K562 (cell line): ENCODE results near the gene ZNF276. TPM values are rescaled to one million over a fixed set of nuclear protein-coding genes. Genes with fewer than 3 reads are reported as not detected.

Experiments
- ATAC-seq: fragments of 200-7000 bp; cut with Tn5 transposase; 3 replicates; pipeline ENCODE4 v1.9.1; 2020; ENCODE audit warnings: moderate library complexity
- BruUV-seq: library from RNA; stranded (reverse); fragments of 400-500 nt; replicated peaks from 2 replicates; lab custom pipeline; 2021; lab: Mats Ljungman, UMichigan
- CTCF ChIA-PET: fragments of 300-600 bp; formaldehyde crosslinking; extraction: SDS; loops from one replicate; lab custom pipeline; 2021; ENCODE audit warnings: low intra/inter-chr PET ratio; lab: Yijun Ruan, JAX
- POLR2A ChIA-PET: fragments of 300-600, 350-650 bp; sonication (Branson Sonifier 250); formaldehyde crosslinking; extraction: SDS; loops from one replicate; lab custom pipeline; 2021; ENCODE audit warnings: antibody characterized with exemption, inconsistent platforms; lab: Yijun Ruan, JAX
- DNase-seq, 4 experiments: peaks; one replicate each; pipeline versions ENCODE4 v3.0.0 to v3.0.0-alpha.2; 2011 to 2018; ENCODE audit warnings: low spot score in 3 of 4, mixed read lengths in 3 of 4; ENCODE audit errors: extremely low read depth in 1 of 4
- FAIRE-seq: peaks from 2 replicates; lab custom pipeline; 2011; peaks lifted over from hg19 to GRCh38; lab: Jason Lieb, UNC
- H2AFZ ChIP-seq: 2 replicates; pipeline ENCODE4 v1.6.0; 2011; ENCODE audit warnings: low read depth, low read length, control low read depth, inconsistent platforms
- H3K27ac ChIP-seq: fragments of 200-600 bp; 3 replicates; pipeline ENCODE4 v1.8.0; 2011; ENCODE audit warnings: low read depth, mild to moderate bottlenecking, control low read depth, inconsistent platforms, low read length, moderate library complexity, mixed read lengths; ENCODE audit errors: extremely low read depth
- H3K27me3 ChIP-seq, 2 experiments: fragments of 300-600 bp in 1 of 2; 2 replicates in 1 of 2; 3 replicates in 1 of 2; pipeline versions ENCODE4 v1.6.0 to v1.8.0; 2011; ENCODE audit warnings: inconsistent platforms in 2 of 2, low read length in 2 of 2, mild to moderate bottlenecking in 1 of 2, mixed read lengths in 1 of 2, moderate library complexity in 1 of 2; ENCODE audit not compliant: control insufficient read depth in 2 of 2, insufficient read depth in 2 of 2
- H3K36me3 ChIP-seq: fragments of 300-600 bp; 3 replicates; pipeline ENCODE4 v1.8.0; 2011; ENCODE audit warnings: mild to moderate bottlenecking, low read length, inconsistent platforms; ENCODE audit not compliant: control insufficient read depth, insufficient read depth
- H3K4me1 ChIP-seq, 2 experiments: fragments of 200-600 bp in 1 of 2; replicated peaks in 1 of 2; 2 replicates in 1 of 2; 3 replicates in 1 of 2; pipeline versions ENCODE4 v1.5.1 to v1.8.0; 2011; ENCODE audit warnings: inconsistent platforms in 2 of 2, low read length in 2 of 2, mild to moderate bottlenecking in 1 of 2, mixed read lengths in 1 of 2, moderate library complexity in 1 of 2; ENCODE audit not compliant: control insufficient read depth in 2 of 2, insufficient read depth in 2 of 2
- H3K4me2 ChIP-seq: 2 replicates; pipeline ENCODE4 v1.6.1; 2011; ENCODE audit warnings: low read length, control low read depth, inconsistent platforms, mixed read lengths; ENCODE audit not compliant: insufficient read depth
- H3K4me3 ChIP-seq: fragments of 200-600 bp; sonication (generic), shearing (Covaris generic); 2 replicates; pipeline ENCODE4 v1.5.1; 2016; ENCODE audit warnings: control low read depth, inconsistent platforms
- H3K79me2 ChIP-seq: fragments of 200-600 bp; 3 replicates; pipeline ENCODE4 v1.8.0; 2011; ENCODE audit warnings: low read length, inconsistent platforms; ENCODE audit not compliant: control insufficient read depth, insufficient read depth
- H3K9ac ChIP-seq, 2 experiments: 2 replicates each; pipeline versions ENCODE4 v1.6.0 to v1.6.1; 2011; ENCODE audit warnings: low read depth in 2 of 2, low read length in 2 of 2, control low read depth in 1 of 2, inconsistent platforms in 1 of 2, mild to moderate bottlenecking in 1 of 2, mixed read lengths in 1 of 2; ENCODE audit not compliant: insufficient read depth in 1 of 2
- H3K9me1 ChIP-seq: one replicate; pipeline ENCODE4 v1.6.0; 2011; ENCODE audit warnings: inconsistent platforms, mild to moderate bottlenecking, low read length, moderate library complexity; ENCODE audit not compliant: control insufficient read depth, insufficient read depth
- H3K9me3 ChIP-seq: replicated peaks from 2 replicates; pipeline ENCODE4 v1.5.1; 2011; ENCODE audit warnings: low read depth, low read length, inconsistent platforms; ENCODE audit not compliant: control insufficient read depth, insufficient read depth
- H4K20me1 ChIP-seq: replicated peaks from 2 replicates; pipeline ENCODE4 v1.6.1; 2011; ENCODE audit warnings: low read length, inconsistent platforms, mixed read lengths; ENCODE audit not compliant: control insufficient read depth, insufficient read depth
- AFF4 ChIP-seq: sonication (generic); formaldehyde crosslinking; IDR thresholded peaks from 2 replicates; pipeline ENCODE4 v1.8.0; 2023; ENCODE audit warnings: mild to moderate bottlenecking, missing genetic modification reagents
- EZH2 ChIP-seq: IDR thresholded peaks from 2 replicates; pipeline ENCODE4 v1.6.1; 2012; ENCODE audit warnings: low read depth, mild to moderate bottlenecking, inconsistent platforms, low read length, borderline replicate concordance
- LCOR ChIP-seq: sonication (generic); formaldehyde crosslinking; IDR thresholded peaks from 2 replicates; pipeline ENCODE4 v1.8.0; 2022; ENCODE audit warnings: mild to moderate bottlenecking, missing genetic modification reagents
- PHF20 ChIP-seq: fragments of 450-650 bp; IDR thresholded peaks from 2 replicates; pipeline ENCODE4 v1.6.1; 2018; ENCODE audit not compliant: partially characterized antibody
- PPARD ChIP-seq: fragments of 250-450 bp; sonication (Bioruptor Pico); IDR thresholded peaks from 2 replicates; pipeline ENCODE4 v1.8.0; 2022; ENCODE audit warnings: inconsistent platforms, mild to moderate bottlenecking, moderate library complexity
- RAD51 ChIP-seq: fragments of 450-650 bp; IDR thresholded peaks from 2 replicates; pipeline ENCODE4 v1.7.1; 2016; ENCODE audit warnings: low read depth, mild to moderate bottlenecking, borderline replicate concordance
- SLC30A9 ChIP-seq: fragments of 250-450 bp; sonication (Bioruptor Pico); IDR thresholded peaks from 2 replicates; pipeline ENCODE4 v1.8.0; 2022; ENCODE audit warnings: mild to moderate bottlenecking, moderate library complexity
- ZBTB5 ChIP-seq: fragments of 450-650 bp; IDR thresholded peaks from 2 replicates; pipeline ENCODE4 v1.6.1; 2017; ENCODE audit warnings: antibody characterized with exemption
- ZKSCAN8 ChIP-seq: fragments of 200-800 bp; sonication (Bioruptor generic); IDR thresholded peaks from 2 replicates; pipeline ENCODE4 v1.6.1; 2016; ENCODE audit warnings: missing genetic modification characterization, missing compliant biosample characterization
- ZNF507 ChIP-seq: conservative IDR thresholded peaks from 2 replicates; pipeline ENCODE4 v1.6.1; 2017; ENCODE audit warnings: missing genetic modification characterization, missing compliant biosample characterization
- ZZZ3 ChIP-seq: fragments of 450-650 bp; IDR thresholded peaks from 2 replicates; pipeline ENCODE4 v1.6.1; 2016; ENCODE audit warnings: antibody characterized with exemption, mild to moderate bottlenecking, moderate library complexity
- WGBS: fragments of 100-300 bp; shearing (Covaris generic); methylation state at CpG from one replicate; pipeline ENCODE4 v1.1.6; 2016; ENCODE audit warnings: low coverage, mixed read lengths; ENCODE audit not compliant: insufficient coverage; ENCODE audit errors: missing lambda C conversion rate; 5-methylcytosine and 5-hydroxymethylcytosine counted together
- in situ Hi-C: fragments of 300-500 bp; cut with MboI; formaldehyde crosslinking; loops from 4 replicates; pipeline ENCODE4 v1.15.0; 2018; ENCODE audit warnings: inconsistent platforms, mixed read lengths
- intact Hi-C: fragments of 100-400 bp; cut with micrococcal nuclease; formaldehyde crosslinking; loops from 2 replicates; pipeline ENCODE4 v1.14.2; 2022
- polyA plus RNA-seq, 8 experiments: library from polyadenylated mRNA; depleted of rRNA in 4 of 8; stranded (reverse) in 5 of 8; unstranded in 3 of 8; fragments of >200 nt; fragmentation: Nextera tagmentation in 2 of 8; fragmentation: Illumina TruSeq in 1 of 8; extraction: Ambion mirVana in 2 of 8; extraction: Trizol in 1 of 8; gene quantifications; 2 replicates each; pipeline versions ENCODE4 v1.2.1 to v1.2.3, GENCODE V29; 2011 to 2014; ENCODE audit warnings: inconsistent platforms in 1 of 8, missing spikeins in 1 of 8
- total RNA-seq, 7 experiments: library from RNA; depleted of rRNA in 6 of 7; stranded (reverse); fragments of >200 nt in 6 of 7; fragmentation: Illumina TruSeq in 2 of 7; extraction: Trizol in 2 of 7; gene quantifications; 2 replicates each; pipeline versions ENCODE4 v1.2.1 to v1.2.3, GENCODE V29; 2011 to 2021; ENCODE audit warnings: low replicate concordance in 1 of 7

Gene ZNF276
- total and polyA plus RNA-seq, 9 of the 15 experiments (the other 6 are each of a cell fraction or from before 2014, with no cell fraction given): 0.49 to 43.9 (median 15.8) TPM

- TF ChIP-seq SLC30A9 (CRISPR knock-in tag): no peak
- no peak for TF ChIP-seq PHF20
- TF ChIP-seq RAD51: no peak
Measured at GRCh38 chr16:89717688-89718505, 3.4 kb upstream of the ZNF276 start (continued).

GRCh38 chr16:89720551-89720812, 855 bp upstream of the ZNF276 start:
- no TSS peak for BruUV-seq
- peak overlapping the region; percentile 85 to 93 for H3K9ac ChIP-seq
- CTCF ChIA-PET: no interaction called here
- WGBS: 4% methylated on average over 9 of the region's 29 CpGs
- in situ Hi-C loops: no loop called here
- H3K4me3 ChIP-seq: peak overlapping the region; percentile 98
- H3K36me3 ChIP-seq: peaks cover 57% of the 10 kb centered on the region
- no peaks in the 10 kb centered on the region for H3K27me3 ChIP-seq
- FAIRE-seq (no peak), DNase-seq (peak in 2 of 4 experiments; percentile 61), ATAC-seq (peak; percentile 18)
- no peaks in the 10 kb centered on the region for H3K9me3 ChIP-seq
- H4K20me1 ChIP-seq: peaks cover 33% of the 10 kb centered on the region
- peaks cover 11% of the 10 kb centered on the region for H3K9me1 ChIP-seq
- peak overlapping the region; percentile 94 for H3K4me2 ChIP-seq
- H3K79me2 ChIP-seq: peaks cover 36% of the 10 kb centered on the region
- intact Hi-C loops: no loop called here
- H3K27ac ChIP-seq: peak overlapping the region; percentile 88
- H2AFZ ChIP-seq: peak overlapping the region; percentile 82
- POLR2A ChIA-PET: interaction anchor here (0.6 to 5.7 kb wide), 3 partner anchors 9 to 155 kb away, joined by 3 to 45 read pairs (median 6); no protein-coding TSS in a partner anchor
- H3K4me1 ChIP-seq: peaks cover 40 to 81% of the 10 kb centered on the region in 2 experiments
- no peak for TF ChIP-seq ZBTB5
- TF ChIP-seq ZZZ3: no peak
- no peak for TF ChIP-seq ZNF507 (tag)
- TF ChIP-seq AFF4 (CRISPR knock-in tag): peak; percentile 64; the same call in 1 of the 2 replicates
- TF ChIP-seq EZH2: no peak
- TF ChIP-seq LCOR (CRISPR knock-in tag): no peak
- no peak for TF ChIP-seq PPARD (CRISPR knock-in tag)
- no peak for TF ChIP-seq ZKSCAN8
